Mesenchymal stem cell (in vitro differentiated cells and primary cell): ENCODE results near the gene RPTOR.

ENCODE experiments used
- DNase-seq: peaks from one replicate; pipeline ENCODE4 v3.0.0-alpha.2; 2013
- H2AFZ ChIP-seq: one replicate; pipeline ENCODE4 v1.6.1; 2013; ENCODE audit warnings: low read depth, mild to moderate bottlenecking, control low read depth, inconsistent platforms, low read length, moderate library complexity
- H2AK5ac ChIP-seq: 2 replicates; pipeline ENCODE4 v1.6.1; 2013; ENCODE audit warnings: low read length, moderate library complexity, mild to moderate bottlenecking, inconsistent platforms; ENCODE audit not compliant: severe bottlenecking
- H2BK120ac ChIP-seq: one replicate; pipeline ENCODE4 v1.6.1; 2013; ENCODE audit warnings: low read depth, mild to moderate bottlenecking, inconsistent platforms, low read length, moderate library complexity
- H2BK12ac ChIP-seq, 2 experiments: one replicate each; pipeline ENCODE4 v1.6.1; 2013; ENCODE audit warnings: inconsistent platforms in 2 of 2, low read length in 2 of 2, mild to moderate bottlenecking in 2 of 2, moderate library complexity in 2 of 2, control low read depth in 1 of 2
- H2BK15ac ChIP-seq: one replicate; pipeline ENCODE4 v1.6.1; 2013; ENCODE audit warnings: mild to moderate bottlenecking, low read depth, inconsistent platforms; ENCODE audit not compliant: poor library complexity, severe bottlenecking
- H2BK5ac ChIP-seq: 2 replicates; pipeline ENCODE4 v1.6.1; 2013; ENCODE audit warnings: low read depth, mild to moderate bottlenecking, low read length, control low read depth, inconsistent platforms; ENCODE audit not compliant: poor library complexity, severe bottlenecking
- H3K14ac ChIP-seq, 2 experiments: one replicate each; pipeline ENCODE4 v1.6.1; 2013; ENCODE audit warnings: inconsistent platforms in 2 of 2, low read length in 2 of 2, control low read depth in 1 of 2, mild to moderate bottlenecking in 1 of 2, moderate library complexity in 1 of 2
- H3K18ac ChIP-seq, 2 experiments: one replicate each; pipeline ENCODE4 v1.6.1; 2013; ENCODE audit warnings: inconsistent platforms in 2 of 2, low read length in 2 of 2, control low read depth in 1 of 2, low read depth in 1 of 2, mild to moderate bottlenecking in 1 of 2
- H3K23ac ChIP-seq, 2 experiments: one replicate each; pipeline ENCODE4 v1.6.1; 2013; ENCODE audit warnings: inconsistent platforms in 2 of 2, low read length in 2 of 2, mild to moderate bottlenecking in 2 of 2, moderate library complexity in 2 of 2, control low read depth in 1 of 2
- H3K27ac ChIP-seq: 2 replicates; pipeline ENCODE4 v1.5.1; 2013; ENCODE audit warnings: mild to moderate bottlenecking, moderate library complexity, low read length, control low read depth, inconsistent platforms; ENCODE audit not compliant: poor library complexity, severe bottlenecking
- H3K27me3 ChIP-seq, 2 experiments: 2 replicates each; pipeline versions ENCODE4 v1.6.1 to v1.7.0; 2013; ENCODE audit warnings: low read length in 2 of 2, mild to moderate bottlenecking in 2 of 2, moderate library complexity in 2 of 2, control low read depth in 1 of 2, inconsistent platforms in 1 of 2; ENCODE audit not compliant: control insufficient read depth in 1 of 2, insufficient read depth in 1 of 2
- H3K36me3 ChIP-seq, 2 experiments: 2 replicates each; pipeline versions ENCODE4 v1.6.1 to v1.7.0; 2013; ENCODE audit warnings: low read length in 2 of 2, control low read depth in 1 of 2, inconsistent platforms in 1 of 2, low read depth in 1 of 2, mild to moderate bottlenecking in 1 of 2; ENCODE audit not compliant: insufficient read depth in 2 of 2, control insufficient read depth in 1 of 2
- H3K4ac ChIP-seq, 2 experiments: one replicate each; pipeline ENCODE4 v1.6.1; 2013; ENCODE audit warnings: inconsistent platforms in 2 of 2, low read length in 2 of 2, mild to moderate bottlenecking in 2 of 2, moderate library complexity in 2 of 2, control low read depth in 1 of 2, low read depth in 1 of 2
- H3K4me1 ChIP-seq: 2 replicates; pipeline ENCODE4 v1.6.1; 2013; ENCODE audit warnings: low read depth, low read length, control low read depth; ENCODE audit not compliant: control insufficient read depth, insufficient read depth
- H3K4me2 ChIP-seq: 2 replicates; pipeline ENCODE4 v1.6.1; 2013; ENCODE audit warnings: low read length, mild to moderate bottlenecking, inconsistent platforms; ENCODE audit not compliant: poor library complexity, severe bottlenecking
- H3K4me3 ChIP-seq, 2 experiments: 2 replicates each; pipeline versions ENCODE4 v1.5.1 to v1.7.0; 2013; ENCODE audit warnings: low read length in 2 of 2, mild to moderate bottlenecking in 2 of 2, control low read depth in 1 of 2, low read depth in 1 of 2; ENCODE audit not compliant: insufficient read depth in 1 of 2
- H3K79me1 ChIP-seq: replicated peaks from 2 replicates; pipeline ENCODE4 v1.6.1; 2013; ENCODE audit warnings: mild to moderate bottlenecking, control low read depth, low read length, inconsistent platforms; ENCODE audit not compliant: poor library complexity, severe bottlenecking
- H3K9ac ChIP-seq: 2 replicates; pipeline ENCODE4 v1.7.0; 2013; ENCODE audit warnings: mild to moderate bottlenecking, low read length, moderate library complexity
- H3K9me3 ChIP-seq: 2 replicates; pipeline ENCODE4 v1.7.0; 2013; ENCODE audit warnings: mild to moderate bottlenecking, low read length; ENCODE audit not compliant: control insufficient read depth
- H4K8ac ChIP-seq: one replicate; pipeline ENCODE4 v1.6.1; 2013; ENCODE audit warnings: inconsistent platforms, mild to moderate bottlenecking, low read length, moderate library complexity
- H4K91ac ChIP-seq: one replicate; pipeline ENCODE4 v1.6.1; 2013; ENCODE audit warnings: mild to moderate bottlenecking, low read length, inconsistent platforms
- WGBS: methylation state at CpG from one replicate; pipeline ENCODE4 v1.1.7; 2013; ENCODE audit warnings: mixed read lengths; 5-methylcytosine and 5-hydroxymethylcytosine counted together

RPTOR gene

DNA sequence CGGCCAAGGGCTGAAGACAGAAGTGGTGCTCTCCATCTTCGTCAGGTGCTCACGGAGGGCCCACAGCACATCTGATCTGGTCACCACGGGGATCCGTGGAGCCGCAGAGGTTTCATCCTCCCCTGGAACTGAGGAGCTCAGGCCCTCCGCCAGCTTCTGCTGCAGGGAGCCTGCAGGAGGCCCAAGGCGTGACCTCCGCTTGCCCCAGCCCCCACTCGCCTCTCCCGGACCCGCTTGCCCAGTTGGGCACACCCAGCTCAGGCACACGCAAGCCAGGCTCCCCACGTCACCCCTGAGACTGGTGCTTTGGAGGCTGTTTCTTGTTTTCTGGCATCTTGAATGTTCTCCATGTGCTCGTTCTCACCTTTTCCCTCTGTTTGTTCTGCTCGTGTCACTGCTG, 407.7 kb downstream of the RPTOR start:
- H3K18ac ChIP-seq, result no peak overlapping the region
- H2BK15ac ChIP-seq, result no peak overlapping the region
- no peak overlapping the region for H2BK12ac ChIP-seq
- no peak overlapping the region for H3K14ac ChIP-seq
- no peaks in the 10 kb centered on the region for H3K9me3 ChIP-seq
- no peak overlapping the region for H3K23ac ChIP-seq
- no peak overlapping the region for H3K4me2 ChIP-seq
- no peak overlapping the region for H2AK5ac ChIP-seq
- DNase-seq, result no peak
- H3K27ac ChIP-seq, result no peak overlapping the region
- H2BK120ac ChIP-seq, result no peak overlapping the region
- no peak overlapping the region for H2BK5ac ChIP-seq
- no peaks in the 10 kb centered on the region for H3K4me1 ChIP-seq
- no peaks in the 10 kb centered on the region for H3K79me1 ChIP-seq
- WGBS, result 90% methylated on average over 16 of the region's 16 CpGs
- no peak overlapping the region for H2AFZ ChIP-seq
- H4K91ac ChIP-seq, result no peak overlapping the region
- no peak overlapping the region for H3K4me3 ChIP-seq
- no peak overlapping the region for H3K4ac ChIP-seq
- H3K27me3 ChIP-seq, result no peaks in the 10 kb centered on the region
- H4K8ac ChIP-seq, result no peak overlapping the region
- no peak overlapping the region for H3K9ac ChIP-seq
- peaks cover 48 to 75% of the 10 kb centered on the region in 2 experiments for H3K36me3 ChIP-seq

DNA sequence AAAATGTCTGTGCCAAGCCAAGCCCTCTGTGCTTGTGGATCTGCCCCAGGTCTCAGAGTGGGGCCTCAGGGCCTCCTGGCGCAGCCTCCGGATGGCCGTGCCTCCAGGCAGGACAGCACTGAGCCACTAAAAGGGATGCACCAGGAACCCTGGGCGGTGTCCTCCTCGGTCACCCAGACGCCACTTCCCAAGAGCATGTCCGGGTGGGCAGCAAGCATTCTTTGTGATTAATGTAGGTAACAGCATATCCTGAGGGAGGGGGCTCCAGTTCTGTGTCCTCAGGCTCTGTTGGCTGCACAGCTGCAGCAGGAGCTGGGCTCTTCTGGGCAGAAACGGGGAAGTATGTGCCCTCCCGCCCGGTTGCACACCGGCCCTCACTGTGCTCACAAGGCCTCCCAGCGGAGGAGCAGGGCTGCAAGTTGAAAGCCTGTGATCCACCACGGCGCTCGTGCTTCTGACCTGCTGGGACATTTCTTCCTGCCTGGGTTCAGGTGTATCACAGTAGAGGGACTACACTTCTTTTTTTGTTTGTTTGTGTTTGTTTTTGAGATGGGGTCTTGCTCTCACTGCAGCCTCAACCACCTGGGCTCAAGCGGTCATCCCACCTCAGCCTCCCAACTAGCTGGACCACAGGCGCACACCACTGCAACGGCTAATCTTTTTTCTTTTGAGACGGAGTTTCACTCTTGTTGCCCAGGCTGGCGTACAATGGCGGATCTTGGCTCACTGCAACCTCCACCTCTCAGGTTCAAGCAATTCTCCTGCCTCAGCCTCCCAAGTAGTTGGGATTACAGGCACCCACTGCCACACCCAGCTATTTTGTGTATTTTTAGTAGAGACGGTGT, 409.1 kb downstream of the RPTOR start:
- H3K9me3 ChIP-seq, result no peaks in the 10 kb centered on the region
- H3K4ac ChIP-seq, result no peak overlapping the region
- no peaks in the 10 kb centered on the region for H3K4me1 ChIP-seq
- H3K4me3 ChIP-seq, result no peak overlapping the region
- H4K8ac ChIP-seq, result no peak overlapping the region
- H3K18ac ChIP-seq, result no peak overlapping the region
- H2BK120ac ChIP-seq, result no peak overlapping the region
- no peak overlapping the region for H2AK5ac ChIP-seq
- WGBS, result 97% methylated on average over 22 of the region's 22 CpGs
- no peak overlapping the region for H3K4me2 ChIP-seq
- H3K79me1 ChIP-seq, result no peaks in the 10 kb centered on the region
- no peak overlapping the region for H2BK15ac ChIP-seq
- H3K14ac ChIP-seq, result no peak overlapping the region
- no peak overlapping the region for H2AFZ ChIP-seq
- no peak overlapping the region for H2BK5ac ChIP-seq
- H3K36me3 ChIP-seq, result peaks cover 35 to 67% of the 10 kb centered on the region in 2 experiments
- DNase-seq, result no peak
- H3K27me3 ChIP-seq, result no peaks in the 10 kb centered on the region
- H3K23ac ChIP-seq, result no peak overlapping the region
- H3K27ac ChIP-seq, result no peak overlapping the region
- H2BK12ac ChIP-seq, result no peak overlapping the region
- H3K9ac ChIP-seq, result no peak overlapping the region
- no peak overlapping the region for H4K91ac ChIP-seq

DNA sequence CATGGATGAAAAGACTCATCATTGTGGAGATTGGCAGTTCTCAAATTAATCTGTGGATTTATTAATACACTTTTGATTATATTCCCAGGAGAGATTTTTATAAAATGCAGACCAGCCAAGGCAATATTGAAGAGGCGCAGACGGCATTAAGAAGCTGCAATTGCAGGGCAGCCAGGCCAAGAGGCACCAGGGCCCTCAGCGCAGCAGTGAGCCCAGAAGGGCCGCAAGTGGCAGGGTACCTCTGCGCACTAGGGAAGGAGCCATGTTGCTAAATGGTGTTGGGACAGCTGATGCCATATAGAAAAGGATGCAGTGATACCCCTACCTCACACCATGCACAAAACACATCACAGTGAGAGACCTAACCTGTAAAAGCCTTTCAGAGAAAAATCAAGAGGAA, 410.4 kb downstream of the RPTOR start:
- Histone ChIP-seq H3K4me1 (peaks cover 2% of the 10 kb centered on the region), H3K9ac (no peak overlapping the region), H3K14ac (no peak overlapping the region), H2BK12ac (no peak overlapping the region), H2AFZ (no peak overlapping the region), H4K91ac (no peak overlapping the region), H3K27ac (no peak overlapping the region), H3K79me1 (no peaks in the 10 kb centered on the region), H3K27me3 (no peaks in the 10 kb centered on the region), H3K18ac (no peak overlapping the region), H2BK120ac (no peak overlapping the region), H3K36me3 (peaks cover 24 to 57% of the 10 kb centered on the region in 2 experiments), H2BK15ac (no peak overlapping the region), H3K9me3 (no peaks in the 10 kb centered on the region), H3K4me2 (no peak overlapping the region), H3K4me3 (no peak overlapping the region), H2AK5ac (no peak overlapping the region), H3K4ac (no peak overlapping the region), H2BK5ac (no peak overlapping the region), H4K8ac (no peak overlapping the region), H3K23ac (no peak overlapping the region)
- no peak for DNase-seq
- WGBS, result 93% methylated on average over 3 of the region's 5 CpGs

DNA sequence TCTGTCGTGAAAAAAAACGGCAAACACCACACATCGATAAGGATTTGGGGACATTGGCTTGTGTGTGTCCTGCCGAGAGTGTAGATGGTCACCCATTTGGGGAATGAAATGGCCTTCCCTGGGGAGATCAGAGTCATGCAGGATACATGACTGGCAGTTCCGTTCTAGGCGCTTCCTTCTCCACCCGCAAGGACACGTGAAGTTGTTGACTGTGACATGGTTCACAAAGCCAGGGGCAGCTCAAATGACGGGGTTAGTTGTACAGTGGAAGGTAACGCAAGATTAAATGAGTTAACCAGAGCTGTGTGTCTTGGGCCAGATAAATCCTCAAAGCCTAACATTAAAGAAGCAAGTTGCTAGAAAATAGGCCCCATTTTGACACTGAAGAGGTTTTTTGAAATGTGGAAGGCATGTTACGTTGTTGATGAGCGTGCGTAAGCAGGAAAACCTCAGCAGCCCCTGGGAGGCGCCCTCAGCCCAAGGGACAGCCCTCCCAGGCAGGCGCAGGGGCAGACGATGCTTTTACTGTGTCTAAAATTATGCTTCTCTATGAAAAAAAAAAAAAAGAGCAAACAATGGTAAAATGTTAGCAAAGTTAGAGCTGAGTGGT, 411.1 kb downstream of the RPTOR start:
- Histone ChIP-seq H3K23ac (no peak overlapping the region), H4K8ac (no peak overlapping the region), H2BK12ac (no peak overlapping the region), H3K36me3 (peaks cover 24 to 57% of the 10 kb centered on the region in 2 experiments), H3K9me3 (no peaks in the 10 kb centered on the region), H3K9ac (no peak overlapping the region), H3K4ac (no peak overlapping the region), H3K4me2 (no peak overlapping the region), H3K27ac (no peak overlapping the region), H4K91ac (no peak overlapping the region), H3K14ac (no peak overlapping the region), H3K4me3 (no peak overlapping the region), H2AFZ (no peak overlapping the region), H2BK15ac (no peak overlapping the region), H2AK5ac (no peak overlapping the region), H3K27me3 (no peaks in the 10 kb centered on the region), H3K4me1 (peaks cover 2% of the 10 kb centered on the region), H2BK5ac (no peak overlapping the region), H2BK120ac (no peak overlapping the region), H3K18ac (no peak overlapping the region), H3K79me1 (no peaks in the 10 kb centered on the region)
- no peak for DNase-seq
- WGBS, result 96% methylated on average over 16 of the region's 16 CpGs
